ENCODE measurements around the gene FBN2. TPM values are rescaled to one million over a fixed set of nuclear protein-coding genes. Genes with fewer than 3 reads are reported as not detected.
"Not testable (repeated sequence)": the region's sequence is repeated elsewhere in the genome, so short reads cannot be mapped to it uniquely, and the experiment has no call there.

The FBN2 gene
- polyA plus RNA-seq, 3 donors = 90.7 to 112 (median 91.5) TPM

GRCh38 chr5:128435861-128436260 is 102.2 kb downstream of the FBN2 start:
- no peak for DNase-seq (ENCODE audit: low read depth in 3 of 3, low spot score in 2 of 3)

- no peak for DNase-seq (ENCODE audit: low read depth in 3 of 3, low spot score in 2 of 3)
Observed at GRCh38 chr5:128434993-128435392, 103.1 kb downstream of the FBN2 start.

DNA sequence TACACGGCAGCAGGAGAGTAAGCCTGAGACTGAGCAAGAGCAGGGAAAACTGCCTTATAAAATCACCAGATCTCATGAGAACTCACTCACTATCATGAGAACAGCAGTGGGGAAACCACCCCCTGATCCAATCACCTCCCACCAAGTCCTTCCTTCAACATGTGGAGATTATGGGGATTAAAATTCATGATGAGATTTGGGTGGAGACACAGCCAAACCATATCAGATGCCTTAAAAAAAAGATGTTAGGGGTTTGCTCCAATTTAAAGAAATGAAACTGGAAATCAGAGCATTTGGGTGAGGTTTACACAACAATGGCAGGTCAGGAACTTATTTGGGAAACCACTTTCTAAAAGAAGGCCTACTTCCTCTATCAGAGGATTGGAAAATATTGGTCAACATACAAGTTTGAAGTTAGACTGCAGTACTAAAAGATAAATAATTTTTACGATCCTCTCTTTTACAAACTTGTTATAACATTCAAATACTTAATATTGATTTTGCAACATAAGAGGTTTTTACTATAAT is 105.1 kb downstream of the FBN2 start:
- DNase-seq (ENCODE audit: low read depth in 3 of 3, low spot score in 2 of 3) = no peak

GRCh38 chr5:128427921-128428320 is 110.1 kb downstream of the FBN2 start:
- no peak for DNase-seq (ENCODE audit: low read depth in 3 of 3, low spot score in 2 of 3)

- DNase-seq (ENCODE audit: low read depth in 3 of 3, low spot score in 2 of 3) = no peak
Observed at GRCh38 chr5:128426090-128426534, 111.9 kb downstream of the FBN2 start.

DNA sequence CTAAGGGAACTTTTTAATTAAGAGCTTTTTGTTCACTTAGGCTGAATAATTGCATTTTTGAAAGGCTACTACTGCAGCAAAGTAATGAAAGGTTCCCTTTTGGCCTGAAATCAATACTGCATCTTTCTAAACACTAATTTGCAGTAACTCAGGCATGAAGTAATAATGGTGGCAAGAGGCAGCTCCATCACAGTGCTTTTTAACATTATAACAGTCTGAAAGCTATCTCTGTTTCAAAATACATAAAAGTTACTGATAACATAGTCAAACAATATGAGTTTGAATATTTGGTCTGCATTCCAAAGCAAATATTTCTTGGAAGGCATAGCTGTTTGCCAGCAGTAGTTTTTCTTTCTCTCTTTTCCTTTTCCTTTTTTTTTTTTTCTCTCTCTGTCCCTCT is 113.4 kb downstream of the FBN2 start:
- DNase-seq (ENCODE audit: low read depth in 3 of 3, low spot score in 2 of 3) = no peak

DNA sequence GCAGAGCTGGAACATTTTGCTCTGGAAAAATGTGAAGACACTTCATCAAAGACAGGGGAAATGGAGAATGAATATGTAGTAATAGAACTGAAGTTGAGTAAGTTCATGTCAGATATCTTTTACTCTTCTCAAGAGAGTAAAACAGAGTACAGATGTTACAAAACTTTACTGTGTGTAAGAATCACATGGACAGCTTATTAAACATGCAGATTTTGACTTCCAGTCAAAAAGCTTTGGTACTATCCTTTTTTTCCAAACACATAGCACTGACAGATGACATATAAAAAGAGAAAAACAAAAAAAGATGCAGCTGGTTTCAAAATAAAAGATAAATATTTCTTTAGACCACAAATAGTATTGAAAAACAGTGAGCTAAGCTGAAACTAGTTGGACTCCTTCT is 115.4 kb downstream of the FBN2 start:
- no peak for DNase-seq (ENCODE audit: low read depth in 3 of 3, low spot score in 2 of 3)

DNA sequence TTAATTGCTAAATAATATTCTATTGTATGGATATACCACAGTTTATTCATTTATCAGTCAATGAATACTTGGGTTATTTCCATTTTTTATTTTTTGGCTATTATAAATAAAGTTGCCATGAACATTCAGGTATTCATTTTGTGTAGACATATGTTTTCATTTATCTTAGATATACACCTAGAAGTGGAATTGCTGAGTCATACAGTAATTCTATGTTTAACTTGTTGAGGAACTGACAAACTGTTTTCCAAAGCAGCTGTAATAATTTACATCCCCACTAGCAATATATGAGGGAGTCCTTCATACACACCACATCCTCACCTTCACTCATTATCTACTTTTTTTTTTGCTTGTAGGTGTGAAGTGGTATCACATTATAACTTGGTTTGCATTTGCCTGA is 123.6 kb downstream of the FBN2 start:
- DNase-seq (ENCODE audit: low read depth in 3 of 3, low spot score in 2 of 3) = no peak

DNA sequence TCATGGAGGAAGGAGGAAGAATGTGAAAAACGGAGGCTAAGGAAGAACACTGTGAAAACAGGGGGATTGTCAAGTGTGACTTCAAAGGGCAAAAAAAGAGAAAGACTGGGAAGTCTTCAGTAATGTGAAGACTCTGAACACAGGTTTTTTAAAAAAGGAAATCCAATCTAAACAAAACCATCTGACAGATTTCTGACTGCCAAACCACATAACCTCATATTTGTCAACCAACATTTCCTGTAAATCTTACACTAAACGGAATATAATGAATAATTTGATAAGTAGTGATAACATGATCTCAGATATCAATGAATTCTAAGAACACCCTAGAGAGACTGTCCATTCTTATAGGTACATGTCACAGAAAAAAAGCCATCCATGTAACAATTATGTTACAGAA is 124.7 kb downstream of the FBN2 start:
- no peak for DNase-seq (ENCODE audit: low read depth in 3 of 3, low spot score in 2 of 3)

DNA sequence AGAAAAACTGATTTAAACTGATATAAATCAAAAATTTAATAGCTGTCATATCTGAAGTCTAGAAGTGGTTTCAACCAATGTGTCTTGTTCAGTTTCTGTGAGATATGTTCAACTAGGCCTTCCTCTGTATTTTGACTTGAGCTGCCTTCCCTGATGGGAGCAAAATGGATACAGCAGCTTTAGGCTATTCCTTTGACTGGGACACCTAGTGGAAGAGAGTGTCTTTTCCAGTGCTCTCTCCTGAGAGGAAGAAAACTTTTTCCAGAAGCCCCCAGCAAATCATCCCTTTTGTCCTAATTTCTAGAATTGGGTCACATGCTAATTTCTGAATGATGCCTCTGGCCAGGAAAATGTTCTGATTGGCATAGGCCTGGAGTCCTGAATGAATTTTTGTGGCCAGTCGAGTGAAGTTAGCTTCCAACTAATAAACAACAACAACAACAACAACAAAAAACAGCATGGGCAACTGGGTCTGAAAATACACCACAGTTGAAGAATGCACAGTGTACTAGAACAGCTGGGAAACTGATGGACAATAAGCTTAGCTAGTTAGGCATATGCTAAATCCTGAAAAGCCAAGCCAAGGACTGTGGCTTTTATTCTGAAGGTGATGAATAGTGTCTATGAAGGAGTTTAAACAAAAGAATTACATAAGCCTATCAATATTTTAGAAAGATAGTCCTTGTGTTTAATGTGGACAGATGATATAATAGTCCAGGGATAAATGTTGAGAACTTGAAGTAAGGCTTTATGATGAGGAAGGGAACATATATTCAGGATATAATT is 125.7 kb downstream of the FBN2 start:
- no peak for DNase-seq (ENCODE audit: low read depth in 3 of 3, low spot score in 2 of 3)

GRCh38 chr5:128409166-128409800 is 128.8 kb downstream of the FBN2 start:
- DNase-seq (ENCODE audit: low read depth in 3 of 3, low spot score in 2 of 3) = no peak

DNA sequence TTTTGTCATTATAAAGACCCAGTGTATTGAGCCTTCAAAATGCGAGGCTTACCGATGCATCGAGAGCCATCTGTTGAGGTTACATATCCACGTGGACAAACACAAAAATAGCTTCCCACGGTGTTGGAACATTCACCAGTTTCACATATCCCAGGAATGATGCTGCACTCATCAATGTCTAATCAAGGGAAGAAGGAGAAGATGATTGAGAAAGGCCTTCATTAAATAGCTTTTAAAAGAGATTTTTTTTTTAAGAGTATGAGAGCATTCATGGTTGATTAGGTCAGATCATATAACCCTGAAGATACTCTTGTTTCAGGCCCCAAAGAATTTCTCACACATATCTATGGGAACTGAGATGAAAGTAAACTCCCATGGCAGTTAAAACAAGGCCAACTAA is 129.4 kb downstream of the FBN2 start:
- DNase-seq (ENCODE audit: low read depth in 3 of 3, low spot score in 2 of 3) = no peak

GRCh38 chr5:128407944-128408343 is 130.1 kb downstream of the FBN2 start:
- no peak for DNase-seq (ENCODE audit: low read depth in 3 of 3, low spot score in 2 of 3)

GRCh38 chr5:128406803-128407202 is 131.2 kb downstream of the FBN2 start:
- DNase-seq (ENCODE audit: low read depth in 3 of 3, low spot score in 2 of 3) = no peak

DNA sequence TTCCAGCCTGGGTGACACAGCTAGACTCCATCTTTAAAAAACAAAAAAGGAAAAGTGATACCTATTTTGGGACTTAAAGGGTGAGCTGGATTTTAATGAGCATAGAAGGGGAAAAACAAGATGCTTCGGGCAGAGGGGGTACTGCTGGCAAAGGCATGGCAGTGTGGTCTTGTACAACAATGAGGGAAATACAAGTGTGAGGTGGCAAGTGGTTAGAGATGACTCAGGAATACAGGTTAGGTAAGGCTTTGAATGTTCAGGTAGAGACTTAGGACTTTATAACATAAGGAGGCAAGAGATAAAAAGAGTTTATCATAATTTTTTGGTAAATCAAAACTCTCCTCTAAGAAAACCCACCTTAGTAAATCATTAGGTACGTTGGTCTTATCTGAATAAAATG is 132.9 kb downstream of the FBN2 start:
- DNase-seq (ENCODE audit: low read depth in 3 of 3, low spot score in 2 of 3) = no peak

DNA sequence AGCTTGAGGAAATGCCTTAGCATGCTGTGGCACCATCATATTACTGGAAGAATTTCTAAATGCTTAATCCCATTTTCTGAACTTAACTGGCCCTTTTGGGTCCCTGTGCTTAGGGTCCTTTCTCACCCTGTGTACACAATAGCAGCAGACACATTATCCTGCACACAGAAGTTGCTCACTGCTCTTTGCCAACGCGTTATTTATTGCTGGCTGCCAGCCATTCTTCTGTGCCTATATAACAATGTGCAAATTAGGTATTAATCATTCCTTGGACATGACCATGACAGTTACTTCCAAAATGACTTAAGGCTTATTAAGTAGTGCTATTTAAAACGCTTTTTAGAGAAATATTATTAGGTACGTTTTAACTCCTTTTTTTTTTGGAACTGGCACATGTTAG is 134.7 kb downstream of the FBN2 start:
- no peak for DNase-seq (ENCODE audit: low read depth in 3 of 3, low spot score in 2 of 3)

GRCh38 chr5:128402506-128402905 is 135.5 kb downstream of the FBN2 start:
- DNase-seq (ENCODE audit: low read depth in 3 of 3, low spot score in 2 of 3) = no peak

GRCh38 chr5:128400766-128401165 is 137.3 kb downstream of the FBN2 start:
- DNase-seq (ENCODE audit: low read depth in 3 of 3, low spot score in 2 of 3) = not testable (repeated sequence)

- DNase-seq (ENCODE audit: low read depth in 3 of 3, low spot score in 2 of 3) = no peak
Observed at GRCh38 chr5:128399111-128399510, 138.9 kb downstream of the FBN2 start.

- no peak for DNase-seq (ENCODE audit: low read depth in 3 of 3, low spot score in 2 of 3)
Observed at GRCh38 chr5:128397876-128398275, 140.2 kb downstream of the FBN2 start.

GRCh38 chr5:128395073-128395472 is 143.0 kb downstream of the FBN2 start:
- DNase-seq (ENCODE audit: low read depth in 3 of 3, low spot score in 2 of 3) = no peak

GRCh38 chr5:128384068-128384467 is 154.0 kb downstream of the FBN2 start:
- no peak for DNase-seq (ENCODE audit: low read depth in 3 of 3, low spot score in 2 of 3)

Data from right renal cortex interstitium (tissue), 3 donors.